Retinal pigment epithelial cell (primary cell): ENCODE results near the gene HIF3A.

Source experiments
- DNase-seq: peaks from one replicate; pipeline ENCODE4 v3.0.0-alpha.2; 2010; ENCODE audit warnings: low read depth
- H3K4me3 ChIP-seq: 2 replicates; pipeline ENCODE4 v1.5.1; 2011; ENCODE audit warnings: mild to moderate bottlenecking, low read length, control low read depth, moderate library complexity
- TF ChIP-seq, protein P1 (sequence below): conservative IDR thresholded peaks from 2 replicates; pipeline ENCODE4 v1.5.1; 2011; ENCODE audit warnings: low read depth, low read length, control low read depth, inconsistent platforms

HIF3A gene

DNA sequence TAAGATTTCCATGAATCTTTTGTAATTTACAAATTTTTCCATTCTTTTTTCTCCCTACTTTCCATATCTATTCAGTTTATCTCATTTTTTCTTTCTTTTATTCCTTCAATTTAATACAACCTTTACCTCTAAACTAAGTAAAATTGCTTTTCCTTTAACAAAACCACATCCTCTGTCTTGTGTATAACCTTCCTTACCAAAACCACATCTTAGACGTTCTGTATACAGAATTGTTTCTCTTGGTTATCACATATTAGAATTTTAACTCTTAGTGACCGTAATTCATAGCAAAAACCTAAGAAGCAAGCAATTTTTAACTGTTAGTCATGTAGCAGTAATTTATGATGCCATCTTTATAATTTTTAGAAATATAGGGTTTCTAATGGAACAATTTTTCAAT is 65.1 kb downstream of the HIF3A start:
- TF ChIP-seq, protein P1, sequence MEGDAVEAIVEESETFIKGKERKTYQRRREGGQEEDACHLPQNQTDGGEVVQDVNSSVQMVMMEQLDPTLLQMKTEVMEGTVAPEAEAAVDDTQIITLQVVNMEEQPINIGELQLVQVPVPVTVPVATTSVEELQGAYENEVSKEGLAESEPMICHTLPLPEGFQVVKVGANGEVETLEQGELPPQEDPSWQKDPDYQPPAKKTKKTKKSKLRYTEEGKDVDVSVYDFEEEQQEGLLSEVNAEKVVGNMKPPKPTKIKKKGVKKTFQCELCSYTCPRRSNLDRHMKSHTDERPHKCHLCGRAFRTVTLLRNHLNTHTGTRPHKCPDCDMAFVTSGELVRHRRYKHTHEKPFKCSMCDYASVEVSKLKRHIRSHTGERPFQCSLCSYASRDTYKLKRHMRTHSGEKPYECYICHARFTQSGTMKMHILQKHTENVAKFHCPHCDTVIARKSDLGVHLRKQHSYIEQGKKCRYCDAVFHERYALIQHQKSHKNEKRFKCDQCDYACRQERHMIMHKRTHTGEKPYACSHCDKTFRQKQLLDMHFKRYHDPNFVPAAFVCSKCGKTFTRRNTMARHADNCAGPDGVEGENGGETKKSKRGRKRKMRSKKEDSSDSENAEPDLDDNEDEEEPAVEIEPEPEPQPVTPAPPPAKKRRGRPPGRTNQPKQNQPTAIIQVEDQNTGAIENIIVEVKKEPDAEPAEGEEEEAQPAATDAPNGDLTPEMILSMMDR, result no peak
- H3K4me3 ChIP-seq, result no peak overlapping the region
- no peak for DNase-seq

DNA sequence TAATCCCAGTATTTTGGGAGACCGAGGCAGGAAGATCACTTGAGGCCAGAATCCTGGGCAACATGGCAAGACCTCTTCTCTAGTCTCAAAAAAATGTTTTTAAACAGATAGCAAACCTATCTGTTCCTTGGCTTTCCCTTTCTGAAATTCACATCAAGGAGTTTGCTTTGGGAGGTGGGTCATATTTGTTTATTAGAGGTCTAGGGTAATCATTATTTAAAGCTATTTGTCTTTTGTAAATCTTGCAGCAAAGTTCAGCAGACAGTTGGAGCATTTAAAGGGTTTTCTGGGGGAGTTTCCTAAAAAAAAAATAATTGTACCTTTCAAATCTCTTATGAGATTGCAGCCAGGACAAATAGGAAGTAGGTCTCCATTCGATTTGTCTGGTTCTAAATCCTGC is 67.5 kb downstream of the HIF3A start:
- TF ChIP-seq, protein P1, result no peak
- no peak overlapping the region for H3K4me3 ChIP-seq
- DNase-seq, result no peak

DNA sequence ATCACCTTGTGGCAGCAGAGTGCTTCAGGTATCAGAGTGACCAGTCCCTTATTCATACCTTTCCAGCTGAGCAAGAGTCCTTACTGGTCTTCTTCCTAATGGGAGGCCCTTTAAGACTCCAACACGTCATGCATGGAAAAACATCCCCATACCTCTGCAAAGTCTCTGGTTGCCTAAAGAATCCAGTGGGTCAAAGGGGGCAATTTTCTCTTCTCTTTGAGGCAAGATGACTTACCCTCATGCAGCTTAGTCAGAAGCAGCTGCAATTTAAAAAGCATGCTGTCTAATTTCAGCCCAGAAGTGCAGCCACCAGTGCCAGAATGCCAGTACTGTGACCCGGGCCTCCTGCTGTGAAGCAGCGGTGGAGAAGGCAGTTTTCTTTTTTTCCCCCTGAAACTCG is 68.7 kb downstream of the HIF3A start:
- TF ChIP-seq, protein P1, result no peak
- DNase-seq, result no peak
- H3K4me3 ChIP-seq, result no peak overlapping the region

DNA sequence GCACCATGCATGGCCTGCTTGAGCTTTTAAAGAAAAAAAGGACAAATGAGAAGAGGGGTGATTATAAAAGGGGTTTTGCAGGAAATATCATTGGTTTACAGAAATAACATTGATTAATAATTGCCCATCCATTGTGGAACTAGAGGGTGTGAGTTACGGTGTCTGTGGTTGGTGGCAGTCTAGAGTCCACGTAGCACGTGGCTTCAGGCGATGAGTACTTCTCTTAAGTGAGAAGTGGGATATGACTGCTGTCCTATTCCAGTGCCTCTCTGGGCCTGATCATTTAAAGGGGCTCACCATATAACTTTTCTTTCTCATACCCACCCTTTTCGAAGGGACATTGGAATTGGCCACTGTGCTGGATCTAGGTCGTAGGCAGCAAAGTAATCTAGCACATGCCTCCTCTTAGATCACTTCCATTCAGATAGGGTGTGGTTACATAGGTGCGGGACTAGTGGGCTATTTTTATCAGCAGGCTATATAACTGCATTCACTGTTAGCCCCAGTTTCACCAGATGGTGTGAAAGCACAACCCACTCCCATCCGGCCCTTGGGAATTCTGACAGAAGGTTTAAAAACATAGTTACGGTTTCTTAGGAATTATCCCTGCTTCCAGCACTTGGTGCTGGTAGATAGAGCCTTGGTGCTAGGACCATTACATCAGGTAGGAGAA is 69.9 kb downstream of the HIF3A start:
- DNase-seq, result no peak
- TF ChIP-seq, protein P1, result no peak
- no peak overlapping the region for H3K4me3 ChIP-seq

DNA sequence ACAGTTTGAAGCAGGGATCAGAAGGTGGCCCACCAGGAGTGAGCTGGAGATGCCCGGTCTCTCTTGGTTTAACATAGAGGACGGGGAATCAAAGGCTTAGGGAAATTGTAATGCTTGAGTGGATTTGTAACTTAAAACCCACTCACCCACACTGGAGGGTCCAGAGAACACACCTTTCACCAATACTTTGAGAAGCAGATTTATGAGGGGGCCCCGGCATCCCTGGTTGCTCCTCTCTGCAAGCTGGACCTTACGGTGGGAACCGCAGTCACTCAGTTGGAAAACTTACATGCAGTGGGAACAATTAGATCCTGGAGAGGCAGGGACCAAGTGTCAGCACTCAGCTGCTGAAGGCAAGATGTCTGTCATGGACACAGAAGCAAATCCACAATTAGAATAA is 70.6 kb downstream of the HIF3A start:
- no peak for DNase-seq
- H3K4me3 ChIP-seq, result no peak overlapping the region
- TF ChIP-seq, protein P1, result no peak

DNA sequence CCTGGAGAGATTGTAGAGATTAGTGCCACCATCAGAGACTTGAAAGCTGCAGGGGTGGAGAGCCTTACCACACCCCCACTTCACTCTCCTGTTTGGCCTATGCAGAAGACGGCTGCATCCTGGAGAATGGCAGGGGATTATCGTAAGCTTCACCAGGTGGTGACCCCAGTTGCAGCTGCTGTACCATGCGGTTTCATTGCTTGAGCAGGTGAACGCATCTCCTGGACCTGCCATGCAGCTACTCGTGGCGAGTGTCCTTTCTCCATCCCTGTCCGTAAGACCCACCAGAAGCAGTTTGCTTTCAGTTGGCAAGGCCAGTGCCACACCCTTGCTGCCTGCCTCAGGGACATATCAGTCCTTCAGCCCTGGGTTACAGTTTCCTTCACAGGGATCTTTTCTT is 71.3 kb downstream of the HIF3A start:
- TF ChIP-seq, protein P1, result no peak

DNA sequence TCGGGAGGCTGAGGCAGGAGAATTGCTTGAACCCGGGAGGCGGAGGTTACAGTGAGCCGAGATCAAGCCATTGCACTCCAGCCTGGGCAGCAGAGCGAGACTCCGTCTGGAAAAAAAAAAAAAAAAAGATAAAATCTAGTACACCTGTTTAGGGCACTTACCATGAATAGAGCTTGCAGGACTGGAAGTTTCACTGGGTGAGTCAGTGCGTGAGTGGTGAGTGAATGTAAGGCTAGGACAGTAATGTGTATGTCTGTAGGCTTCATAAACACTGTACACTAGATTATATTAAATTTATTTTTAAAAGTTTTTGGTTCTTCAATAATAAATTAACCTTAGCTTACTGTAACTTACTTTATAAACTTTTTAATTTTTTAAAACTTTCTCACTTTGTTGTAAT is 73.0 kb downstream of the HIF3A start:
- TF ChIP-seq, protein P1, result no peak
- H3K4me3 ChIP-seq, result no peak overlapping the region
- DNase-seq, result no peak

More for the DNA sequence above, 71.3 kb downstream of the HIF3A start:
- no peak for DNase-seq
- H3K4me3 ChIP-seq, result no peak overlapping the region
